ENCODE results near the gene DENND4C.
"Not testable (repeated sequence)": the region's sequence is repeated elsewhere in the genome, so short reads cannot be mapped to it uniquely, and the experiment has no call there.

DNA sequence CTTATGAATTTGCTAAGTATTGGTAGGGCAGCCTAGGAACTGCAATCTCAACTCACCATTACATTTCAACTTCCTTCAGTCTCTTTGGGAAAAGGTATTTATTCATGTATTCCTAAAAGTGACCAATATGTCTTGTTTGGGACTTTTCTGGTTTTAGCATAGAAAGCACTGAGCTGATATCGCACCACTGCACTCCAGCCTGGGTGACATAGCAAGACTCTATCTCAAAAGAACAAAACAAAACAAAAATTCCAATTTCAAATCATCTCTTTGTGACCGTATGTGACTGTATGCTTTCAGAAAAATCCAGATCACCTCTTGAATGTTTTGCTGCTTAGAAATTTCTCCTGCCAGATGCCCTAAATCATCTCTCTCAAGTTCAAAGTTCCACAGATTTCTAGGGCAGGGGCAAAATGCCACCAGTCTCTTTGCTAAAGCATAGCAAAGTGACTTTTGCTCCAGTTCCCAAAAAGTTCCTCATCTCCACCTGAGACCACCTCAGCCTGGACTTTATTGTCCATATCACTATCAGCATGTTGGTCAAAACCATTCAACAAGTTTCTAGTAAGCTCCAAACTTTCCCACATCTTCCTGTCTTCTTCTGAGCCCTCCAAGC lies 37.0 kb upstream of the DENND4C start:
- not testable (repeated sequence) for TF ChIP-seq POLR2A (IDR thresholded peaks at IDR 0.05; ENCODE audit: low read depth, low read length); POLR2AphosphoS5 (IDR thresholded peaks at IDR 0.05; ENCODE audit: low read depth, low read length); TAF1 (IDR thresholded peaks at IDR 0.05; ENCODE audit: low read depth, low read length); PAX5 (IDR thresholded peaks at IDR 0.05; ENCODE audit: insufficient read depth, low read length, severe bottlenecking); SPI1 (IDR thresholded peaks at IDR 0.05; ENCODE audit: low read depth, low read length); POU2F2 (IDR thresholded peaks at IDR 0.05; ENCODE audit: low read depth, low read length)
